Epithelial cell of umbilical artery (primary cell): Measurements from ENCODE around the gene AIMP2. TPM values are rescaled to one million over a fixed set of nuclear protein-coding genes. Genes with fewer than 3 reads are reported as not detected.

Experiments
- total RNA-seq: library from RNA; depleted of rRNA; stranded (reverse); fragments of >200 nt; gene quantifications from 2 replicates; pipeline ENCODE4 v1.2.3, GENCODE V29; 2014

AIMP2 gene
- total RNA-seq = 72.6 and 89.0 TPM in 2 replicates

DNA sequence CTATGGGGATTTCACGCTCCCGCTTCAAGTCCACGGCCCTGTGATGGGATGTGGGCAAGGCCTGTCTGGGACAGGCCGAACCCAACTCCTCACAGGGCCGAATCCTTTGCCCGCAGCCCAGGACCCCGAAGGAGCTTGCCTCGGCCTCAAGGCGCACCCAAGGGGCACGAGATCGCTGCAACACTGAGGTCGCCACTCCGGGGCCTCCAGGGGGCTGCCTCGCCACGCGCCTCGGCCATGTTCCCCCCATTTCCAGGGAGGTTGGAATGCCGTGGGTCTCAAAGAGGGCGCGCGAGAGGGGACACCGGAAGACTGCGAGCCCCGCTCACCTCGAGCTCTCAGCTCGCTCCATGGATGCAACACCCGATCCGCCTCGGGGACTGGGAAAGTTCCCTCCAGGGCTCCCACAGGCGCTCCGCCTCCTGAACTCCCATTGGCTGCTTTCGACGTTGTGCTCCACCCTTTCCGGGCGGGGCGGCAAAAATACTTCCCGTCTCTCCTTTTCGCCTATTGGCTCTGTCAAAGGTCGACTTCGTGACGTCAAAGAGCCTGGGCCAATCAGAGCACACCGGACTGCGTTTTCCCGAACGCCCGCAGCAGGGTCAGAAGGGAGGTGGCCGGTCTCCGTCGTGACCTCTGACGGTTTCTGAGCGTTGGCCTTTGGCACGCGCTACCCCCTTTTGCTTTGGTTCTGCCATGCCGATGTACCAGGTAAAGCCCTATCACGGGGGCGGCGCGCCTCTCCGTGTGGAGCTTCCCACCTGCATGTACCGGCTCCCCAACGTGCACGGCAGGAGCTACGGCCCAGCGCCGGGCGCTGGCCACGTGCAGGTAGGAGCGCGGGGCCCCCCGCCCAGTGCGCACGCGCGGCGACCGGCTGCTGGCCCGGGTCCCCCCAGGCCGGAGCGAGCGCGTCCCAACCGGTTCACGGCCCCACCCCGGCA, at the start of gene AIMP2, which contains the start of gene PMS2:
Gene AIMP2, plus strand, starts transcription at position 605 of the 944 bp plus-strand sequence. Its CDS starts 92 bp downstream, at position 697.
Gene PMS2, minus strand, starts transcription at position 382 of the 944 bp plus-strand sequence. Its CDS starts 30 bp downstream, at position 352.

DNA sequence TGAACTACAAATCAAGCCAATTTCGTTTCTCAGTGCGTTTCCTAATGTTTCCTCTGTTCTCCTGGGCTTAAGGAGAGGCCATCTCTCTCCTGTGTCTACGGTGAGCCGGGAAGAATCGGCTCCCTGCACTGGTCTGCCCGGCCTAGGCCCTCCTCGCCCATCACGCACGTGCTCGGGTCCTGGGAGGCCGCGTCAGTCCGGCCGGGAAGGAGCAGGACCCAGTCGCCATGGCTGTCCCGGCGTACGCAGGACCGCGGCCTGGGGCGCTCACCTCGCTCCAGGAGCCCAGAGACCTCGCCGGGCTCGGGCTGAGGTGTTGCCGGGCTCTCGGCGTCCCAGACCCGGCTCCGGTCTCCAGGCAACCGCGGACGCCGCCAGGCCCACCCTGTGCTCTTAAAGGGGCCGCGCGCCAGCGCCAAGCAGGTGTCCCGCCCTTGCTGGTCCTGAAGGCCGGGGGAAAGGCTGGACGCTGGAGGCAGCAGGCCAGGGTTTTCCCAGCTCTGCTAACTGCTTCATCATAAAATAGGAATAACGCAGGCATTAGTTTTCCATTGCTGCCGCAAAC, 38.6 kb upstream of the AIMP2 start, which contains the start of gene RSPH10B:
Gene RSPH10B, minus strand, starts transcription at position 343 of the 565 bp plus-strand sequence. CDS start 3,573 bp downstream, outside the sequence.

DNA sequence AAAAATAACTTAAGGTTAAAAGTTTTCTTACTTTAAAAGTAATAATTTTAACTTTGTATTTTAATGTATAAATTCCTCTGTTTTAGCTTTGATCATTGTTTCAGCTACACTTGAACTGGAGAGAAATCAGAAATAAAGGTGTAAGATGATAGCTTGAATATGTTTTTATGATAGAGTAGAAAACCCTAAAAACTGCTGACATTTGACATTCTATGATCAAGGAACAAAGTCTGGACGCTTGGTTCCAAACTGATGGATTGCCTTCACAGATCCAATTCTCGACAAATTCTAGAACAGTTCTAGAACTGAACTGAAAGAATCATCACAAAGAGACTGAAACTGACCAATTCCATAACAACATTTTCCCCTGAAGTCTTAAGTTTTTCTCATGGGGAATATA, 21.9 kb downstream of the AIMP2 start, which contains the start of gene ANKRD61:
Gene ANKRD61, plus strand, starts transcription at position 389 of the 400 bp plus-strand sequence. Its CDS starts 0 bp downstream, at position 389.

Other genes with a start within 250 kb of the AIMP2 start
- gene RNF216, start 227.6 kb upstream of the AIMP2 start, total RNA-seq = 27.1 and 28.6 TPM in 2 replicates
- gene OCM, start 128.5 kb upstream of the AIMP2 start, total RNA-seq = not detected in 2 replicates
- 76.3 and 84.3 TPM in 2 replicates for gene CCZ1, start 110.5 kb upstream of the AIMP2 start, total RNA-seq
- gene RSPH10B, start 38.6 kb upstream of the AIMP2 start, total RNA-seq = 0.15 TPM in 1 of 2 replicates, not detected in the other
- gene PMS2, start 223 bp upstream of the AIMP2 start, total RNA-seq = 16.6 and 23.4 TPM in 2 replicates
- 0.32 TPM in 1 of 2 replicates, not detected in the other for gene ANKRD61, start 22.1 kb downstream of the AIMP2 start, total RNA-seq
- gene EIF2AK1, start 49.9 kb downstream of the AIMP2 start, total RNA-seq = 45.1 and 80.9 TPM in 2 replicates
- 2.9 and 3.2 TPM in 2 replicates for gene USP42, start 95.7 kb downstream of the AIMP2 start, total RNA-seq